KOPT-K1 (cell line): ENCODE data around the gene RAB27A.
"Not testable (repeated sequence)": the region's sequence is repeated elsewhere in the genome, so short reads cannot be mapped to it uniquely, and the experiment has no call there.

Experiments used
- H3K27ac ChIP-seq: fragments of 200-600 bp; sonication (generic); 2 replicates; pipeline ENCODE4 v1.5.1; 2016; ENCODE audit warnings: antibody characterized with exemption, mild to moderate bottlenecking, low read depth, low read length; ENCODE audit not compliant: poor library complexity, severe bottlenecking
- H3K36me3 ChIP-seq: fragments of 200-600 bp; sonication (generic); 2 replicates; pipeline ENCODE4 v1.5.1; 2017; ENCODE audit warnings: antibody characterized with exemption, mild to moderate bottlenecking, low read length, moderate library complexity; ENCODE audit not compliant: insufficient read depth
- H3K9me3 ChIP-seq: fragments of 200-600 bp; sonication (generic); 2 replicates; pipeline ENCODE4 v1.5.1; 2017; ENCODE audit warnings: antibody characterized with exemption, low read length, mild to moderate bottlenecking; ENCODE audit not compliant: insufficient read depth, poor library complexity, severe bottlenecking

The RAB27A gene

DNA sequence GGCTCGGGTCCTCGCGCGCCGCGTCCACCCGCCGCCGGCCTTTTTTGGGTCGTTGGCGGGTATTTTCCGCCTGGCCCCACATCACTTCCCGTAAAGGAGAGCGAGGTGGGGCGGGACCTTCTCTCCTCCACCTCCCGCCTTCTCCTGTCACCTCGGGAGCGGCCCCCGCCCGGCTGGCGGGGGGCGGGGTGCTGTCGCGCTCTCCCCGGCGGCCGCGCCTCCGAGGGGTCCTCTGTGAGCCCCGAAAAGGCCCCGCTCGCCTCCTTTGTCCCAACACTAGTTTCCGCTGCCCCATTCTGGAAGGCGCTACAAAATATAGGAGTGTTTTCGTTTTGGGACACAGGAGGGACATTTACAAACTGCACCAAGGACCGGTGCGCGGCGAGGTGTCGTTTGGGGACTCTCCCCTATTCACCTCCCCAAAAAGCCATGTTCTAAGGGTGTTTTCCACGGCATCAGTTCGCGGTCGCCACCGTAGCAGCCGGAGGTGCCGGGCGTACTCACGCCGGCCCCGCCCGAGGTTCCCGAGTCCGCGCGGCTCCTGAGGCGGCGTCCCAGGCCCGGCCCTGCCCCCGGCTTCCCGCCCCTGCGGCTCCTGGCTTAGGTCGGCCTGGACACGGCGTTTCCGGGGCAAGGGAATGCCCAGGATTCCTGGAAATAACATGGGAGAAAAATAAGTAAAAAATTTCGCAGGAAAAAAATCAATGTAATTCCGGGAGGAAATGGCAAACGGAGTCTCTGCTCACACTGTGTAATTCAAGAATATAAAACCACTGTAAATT is at the start of gene RAB27A:
RAB27A (minus strand) TSS at position 68 of the 782 bp plus-strand sequence. CDS start 54,879 bp downstream, outside the sequence.
- Histone ChIP-seq H3K27ac (peak within 1 kb of the TSS; percentile 65), H3K36me3 (no peaks in the 10 kb centered on the region), H3K9me3 (no peaks in the 10 kb centered on the region)

GRCh38 chr15:55337160-55337559 is 47.5 kb upstream of the RAB27A start:
- no peaks in the 10 kb centered on the region for H3K9me3 ChIP-seq
- H3K27ac ChIP-seq, result no peak overlapping the region
- peaks cover 75% of the 10 kb centered on the region for H3K36me3 ChIP-seq

- Histone ChIP-seq H3K27ac (no peak overlapping the region), H3K36me3 (peaks cover 83% of the 10 kb centered on the region), H3K9me3 (no peaks in the 10 kb centered on the region)
Measured at GRCh38 chr15:55334997-55335396, 45.4 kb upstream of the RAB27A start.

DNA sequence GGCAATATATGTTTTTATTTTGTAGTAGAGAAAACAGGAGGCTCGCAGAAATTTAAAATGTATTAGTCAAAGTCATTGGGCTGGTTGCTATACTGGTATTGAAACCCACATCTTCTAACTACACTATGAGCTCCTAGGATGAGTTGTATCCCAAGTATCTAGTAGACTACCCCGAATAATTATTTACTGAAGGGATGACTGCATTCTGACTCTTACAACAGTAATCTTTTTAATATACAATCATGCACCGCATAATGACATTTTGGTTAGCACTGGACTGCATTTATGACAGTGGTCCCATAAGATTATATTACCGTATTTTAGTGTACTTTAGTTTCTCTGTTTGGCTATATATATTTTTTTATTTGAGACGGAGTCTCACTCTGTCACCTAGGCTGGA is 44.8 kb upstream of the RAB27A start:
- Histone ChIP-seq H3K9me3 (no peaks in the 10 kb centered on the region), H3K27ac (no peak overlapping the region), H3K36me3 (peaks cover 83% of the 10 kb centered on the region)

DNA sequence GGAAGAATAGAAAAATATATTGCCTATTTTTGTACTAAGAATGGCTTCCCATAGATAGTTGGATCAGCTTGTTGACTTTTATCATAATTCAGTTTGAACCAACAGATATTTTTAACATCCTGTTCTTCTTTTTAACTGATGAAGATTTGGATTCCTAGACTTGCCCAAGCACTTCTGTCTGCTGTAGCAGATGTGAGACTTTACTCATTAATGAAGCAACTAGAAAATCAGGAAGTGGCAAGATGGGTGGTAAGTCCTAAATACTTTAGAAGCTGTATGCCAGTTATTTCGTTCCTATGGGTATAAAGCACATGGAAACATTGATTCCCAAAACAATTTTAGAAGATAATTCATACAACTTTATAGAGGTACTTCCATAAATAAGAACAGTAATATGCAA is 37.8 kb upstream of the RAB27A start:
- H3K27ac ChIP-seq, result no peak overlapping the region
- H3K9me3 ChIP-seq, result no peaks in the 10 kb centered on the region
- H3K36me3 ChIP-seq, result peaks cover 49% of the 10 kb centered on the region

GRCh38 chr15:55322467-55322866 is 32.9 kb upstream of the RAB27A start:
- Histone ChIP-seq H3K27ac (no peak overlapping the region), H3K9me3 (no peaks in the 10 kb centered on the region), H3K36me3 (peaks cover 8% of the 10 kb centered on the region; the same call in 1 of the 2 replicates)

DNA sequence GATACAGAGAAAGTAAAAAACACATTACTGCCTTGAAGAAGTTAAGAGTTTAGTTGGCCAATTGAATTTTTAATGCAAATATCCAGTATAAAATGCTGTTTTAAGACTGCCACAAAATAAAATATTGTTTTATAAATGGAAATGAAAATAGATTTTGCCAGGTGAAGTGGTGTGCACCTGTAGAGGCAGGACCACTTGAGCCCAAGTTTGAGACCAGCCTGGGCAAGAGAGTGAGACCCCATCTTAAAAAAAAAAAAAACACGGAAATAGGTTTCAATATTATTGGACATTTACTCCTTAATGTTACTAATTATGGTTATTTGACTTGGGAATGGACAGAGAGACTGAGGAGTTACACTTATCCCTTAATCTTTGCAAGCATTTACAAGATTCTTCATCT is 31.4 kb upstream of the RAB27A start:
- no peaks in the 10 kb centered on the region for H3K9me3 ChIP-seq
- H3K36me3 ChIP-seq, result peaks cover 5% of the 10 kb centered on the region; the same call in 1 of the 2 replicates
- no peak overlapping the region for H3K27ac ChIP-seq

DNA sequence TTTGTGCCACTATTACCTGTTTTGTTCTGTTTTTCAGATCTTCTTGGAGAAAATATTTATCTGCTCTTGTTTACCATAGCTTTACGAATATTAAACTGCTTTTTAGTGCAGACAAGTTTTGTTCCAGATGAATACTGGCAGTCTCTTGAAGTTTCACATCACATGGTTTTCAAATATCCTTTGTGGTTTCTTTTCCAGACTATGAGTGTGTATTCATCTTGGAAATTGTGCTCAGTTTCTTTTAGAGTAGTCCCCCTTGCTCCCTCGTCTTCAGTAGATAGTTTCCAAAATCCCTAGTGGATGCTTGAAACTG is 30.6 kb upstream of the RAB27A start:
- H3K27ac ChIP-seq, result peak overlapping the region; percentile 97
- no peaks in the 10 kb centered on the region for H3K9me3 ChIP-seq
- H3K36me3 ChIP-seq, result peaks cover 5% of the 10 kb centered on the region; the same call in 1 of the 2 replicates

GRCh38 chr15:55319537-55320237 is 30.1 kb upstream of the RAB27A start:
- peak overlapping the region; percentile 97 for H3K27ac ChIP-seq
- H3K9me3 ChIP-seq, result no peaks in the 10 kb centered on the region
- H3K36me3 ChIP-seq, result peaks cover 2% of the 10 kb centered on the region; the same call in 1 of the 2 replicates

DNA sequence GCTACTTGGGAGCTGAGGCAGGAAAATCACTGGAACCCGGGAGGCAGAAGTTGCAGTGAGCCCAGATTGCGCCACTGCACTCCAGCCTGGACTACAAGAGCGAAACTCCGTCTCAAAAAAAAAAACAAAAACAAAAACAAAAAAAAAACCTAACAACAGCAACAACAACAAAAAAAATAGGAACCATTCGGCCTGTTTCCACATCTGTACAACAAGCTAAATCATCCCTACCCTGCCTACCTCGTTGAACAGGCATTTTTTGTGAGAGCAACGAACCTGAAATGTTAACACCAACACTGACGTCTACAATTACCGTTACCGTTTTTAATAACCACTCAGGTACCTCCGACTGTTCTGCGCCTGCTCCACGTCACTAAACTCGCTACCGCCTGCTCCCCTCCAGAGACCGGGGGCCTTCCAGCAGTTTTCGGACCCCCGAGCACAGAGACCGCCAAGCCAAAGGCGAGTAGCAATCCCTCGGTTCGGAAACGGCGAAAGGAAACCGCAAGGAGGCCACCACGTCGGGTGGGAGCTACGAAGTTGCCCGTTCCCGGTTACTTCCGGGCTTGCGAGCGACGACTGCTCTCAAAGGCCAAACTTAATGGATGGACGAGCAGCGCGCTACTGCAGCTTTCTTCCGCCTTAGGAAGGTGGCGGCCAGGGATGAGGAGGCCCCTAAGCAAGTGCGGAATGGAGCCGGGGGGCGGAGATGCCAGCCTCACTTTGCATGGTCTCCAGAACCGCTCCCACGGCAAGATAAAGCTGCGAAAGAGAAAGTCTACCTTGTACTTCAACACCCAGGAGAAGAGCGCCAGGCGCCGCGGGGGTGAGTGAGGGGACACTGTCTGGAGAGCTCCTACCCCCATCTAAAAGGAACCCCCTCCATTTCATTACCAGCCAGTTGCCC is 29.2 kb upstream of the RAB27A start, which contains the start of the genes PIGB and PIGBOS1:
PIGB (plus strand) TSS at position 635 of the 907 bp plus-strand sequence; CDS start at position 664, 29 bp downstream.
PIGBOS1 (minus strand) TSS at position 536 of the 907 bp plus-strand sequence. CDS start 1,331 bp downstream, outside the sequence.
- Histone ChIP-seq H3K9me3 (no peaks in the 10 kb centered on the region), H3K36me3 (no peaks in the 10 kb centered on the region; the same call in 1 of the 2 replicates), H3K27ac (peak within 1 kb of the TSS; percentile 97)

DNA sequence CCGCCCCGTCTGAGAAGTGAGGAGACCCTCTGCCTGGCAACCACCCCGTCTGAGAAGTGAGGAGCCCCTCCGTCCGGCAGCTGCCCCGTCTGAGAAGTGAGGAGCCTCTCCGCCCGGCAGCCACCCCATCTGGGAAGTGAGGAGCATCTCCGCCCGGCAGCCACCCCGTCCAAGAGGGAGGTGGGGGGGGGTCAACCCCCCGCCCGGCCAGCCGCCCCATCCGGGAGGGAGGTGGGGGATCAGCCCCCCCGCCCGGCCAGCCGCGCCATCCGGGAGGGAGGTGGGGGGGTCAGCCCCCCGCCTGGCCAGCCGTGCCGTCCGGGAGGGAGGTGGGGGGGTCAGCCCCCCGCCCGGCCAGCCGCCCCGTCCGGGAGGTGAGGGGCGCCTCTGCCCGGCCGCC is 13.2 kb upstream of the RAB27A start:
- not testable (repeated sequence) for H3K36me3 ChIP-seq, H3K27ac ChIP-seq, H3K9me3 ChIP-seq

GRCh38 chr15:55297315-55297714 is 7.7 kb upstream of the RAB27A start:
- H3K36me3 ChIP-seq, result no peaks in the 10 kb centered on the region
- no peak overlapping the region for H3K27ac ChIP-seq
- H3K9me3 ChIP-seq, result no peaks in the 10 kb centered on the region

GRCh38 chr15:55290528-55291057 is 980 bp upstream of the RAB27A start:
- H3K27ac ChIP-seq, result peak overlapping the region; percentile 65
- no peaks in the 10 kb centered on the region for H3K9me3 ChIP-seq
- no peaks in the 10 kb centered on the region for H3K36me3 ChIP-seq

- H3K9me3 ChIP-seq, result no peaks in the 10 kb centered on the region
- H3K27ac ChIP-seq, result peak overlapping the region; percentile 65
- no peaks in the 10 kb centered on the region for H3K36me3 ChIP-seq
Measured at GRCh38 chr15:55289011-55289745, 435 bp downstream of the RAB27A start.
